ENCODE measurements around the gene OR2M3.
"Not testable (repeated sequence)": the region's sequence is repeated elsewhere in the genome, so short reads cannot be mapped to it uniquely, and the experiment has no call there.

Gene OR2M3

GRCh38 chr1:248196965-248197364 lies at the start of gene OR2M3:
Gene OR2M3 (plus strand): TSS chr1:248197265. CDS start chr1:248203068, 5,803 bp downstream.
- no peak for DNase-seq

- DNase-seq = no peak
These were observed 44.8 kb upstream of the OR2M3 start for GRCh38 chr1:248152056-248152827.

GRCh38 chr1:248155927-248156326 lies 41.1 kb upstream of the OR2M3 start:
- DNase-seq = no peak

- no peak for DNase-seq
These were observed 38.3 kb upstream of the OR2M3 start for GRCh38 chr1:248158758-248159157.

- no peak for DNase-seq
These were observed 33.0 kb upstream of the OR2M3 start for GRCh38 chr1:248164031-248164430.

GRCh38 chr1:248165186-248165585 lies 31.9 kb upstream of the OR2M3 start:
- no peak for DNase-seq

- DNase-seq = no peak
These were observed 22.5 kb upstream of the OR2M3 start, which contains the start of gene OR2M2 for GRCh38 chr1:248174521-248174920. Gene OR2M2 (plus strand): TSS chr1:248174821. CDS start chr1:248179986, 5,165 bp downstream.

GRCh38 chr1:248183996-248184395 lies 13.1 kb upstream of the OR2M3 start:
- DNase-seq = no peak

GRCh38 chr1:248187363-248187762 lies 9.7 kb upstream of the OR2M3 start:
- DNase-seq = no peak

GRCh38 chr1:248189026-248189425 lies 8.0 kb upstream of the OR2M3 start:
- no peak for DNase-seq

GRCh38 chr1:248194117-248194516 lies 2.9 kb upstream of the OR2M3 start:
- DNase-seq = no peak

- no peak for DNase-seq
These were observed 18.8 kb downstream of the OR2M3 start for GRCh38 chr1:248215880-248216279.

- DNase-seq = no peak
These were observed 28.5 kb downstream of the OR2M3 start for GRCh38 chr1:248225537-248225936.

- no peak for DNase-seq
These were observed 32.4 kb downstream of the OR2M3 start for GRCh38 chr1:248229360-248229908.

GRCh38 chr1:248231117-248231516 lies 34.1 kb downstream of the OR2M3 start, which contains the start of gene OR2M4:
Gene OR2M4 (plus strand): TSS chr1:248231417. CDS start chr1:248238929, 7,512 bp downstream.
- DNase-seq = no peak

- no peak for DNase-seq
These were observed 42.4 kb downstream of the OR2M3 start for GRCh38 chr1:248239478-248239877.

GRCh38 chr1:248243204-248243603 lies 46.1 kb downstream of the OR2M3 start:
- peak; percentile 1 to 16 for DNase-seq

- not testable (repeated sequence) for DNase-seq
These were observed 62.2 kb downstream of the OR2M3 start for GRCh38 chr1:248259309-248259708.
